ENCODE measurements around the gene DOCK2.
"Not testable (repeated sequence)": the region's sequence is repeated elsewhere in the genome, so short reads cannot be mapped to it uniquely, and the experiment has no call there.

The DOCK2 gene

DNA sequence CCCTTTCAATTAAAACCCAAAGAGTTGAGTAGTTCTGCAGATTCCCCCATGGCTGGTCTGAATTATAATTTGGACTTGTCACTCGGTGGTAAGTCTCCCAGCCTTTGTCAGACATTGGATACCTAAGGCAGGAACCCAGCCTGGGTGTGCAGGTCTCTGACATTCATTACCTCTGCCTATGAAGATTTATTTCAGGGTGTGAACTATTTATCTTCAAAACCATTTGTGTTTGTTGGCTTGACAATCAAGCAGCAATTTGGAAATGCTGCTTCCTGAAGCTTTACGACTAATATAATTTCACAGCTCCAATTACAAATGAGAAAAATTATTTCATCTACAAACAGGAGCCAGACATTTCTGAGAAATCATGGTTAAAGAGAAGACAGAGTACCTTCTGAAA is 160.5 kb downstream of the DOCK2 start:
- no peak for DNase-seq

DNA sequence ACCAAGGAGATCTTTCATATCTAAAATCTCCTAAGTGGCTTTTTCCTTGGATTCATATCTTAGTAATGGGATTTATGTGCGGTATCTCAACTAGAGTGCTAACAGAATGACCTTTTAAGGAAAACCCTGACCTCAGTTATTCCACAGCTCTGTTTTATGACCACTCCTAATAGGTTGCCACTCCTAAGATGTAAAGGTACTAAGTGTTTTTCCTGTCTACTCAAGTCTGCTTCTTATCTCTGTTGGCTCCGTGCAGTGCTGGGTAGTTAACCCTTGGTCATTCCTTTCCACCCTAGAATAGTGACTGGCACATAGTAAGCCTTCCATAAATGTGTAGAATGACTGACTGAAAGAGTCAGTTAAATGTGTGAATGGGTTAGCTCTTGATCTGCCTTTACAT is 161.4 kb downstream of the DOCK2 start:
- DNase-seq = no peak

DNA sequence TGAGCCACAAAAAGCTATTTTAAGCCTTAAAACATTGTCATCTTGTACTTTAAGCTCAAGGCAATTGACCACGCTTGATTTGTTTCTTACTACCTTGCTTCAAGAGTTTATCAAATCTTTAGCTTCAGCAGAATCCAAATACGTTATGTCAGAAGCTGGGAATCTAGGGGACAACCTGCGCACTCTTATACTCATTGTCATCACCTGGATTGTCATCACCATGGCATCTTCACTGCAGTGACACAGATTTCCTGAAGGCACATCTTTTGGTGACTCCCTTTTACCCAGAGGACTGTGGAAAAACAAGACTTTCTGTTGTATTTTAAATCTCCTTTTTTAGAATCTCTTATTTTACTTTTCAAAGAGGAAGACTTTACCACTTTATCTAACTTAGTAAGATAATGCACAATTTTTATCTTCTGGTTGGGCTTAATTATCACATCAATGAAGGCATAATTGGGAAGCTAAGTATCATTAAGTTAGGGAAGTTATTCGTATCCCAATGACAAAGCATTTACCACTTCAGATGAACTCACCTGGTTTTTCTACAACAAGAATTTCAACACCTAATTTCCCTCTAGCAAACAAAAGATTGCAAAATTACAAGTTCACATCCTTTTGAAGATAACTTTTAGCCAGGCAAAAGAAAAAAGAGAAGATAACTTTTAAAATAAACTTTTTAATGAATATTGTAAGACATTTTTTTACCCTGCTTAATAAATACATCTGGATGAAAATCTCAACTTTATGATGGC is 162.0 kb downstream of the DOCK2 start:
- DNase-seq = no peak

DNA sequence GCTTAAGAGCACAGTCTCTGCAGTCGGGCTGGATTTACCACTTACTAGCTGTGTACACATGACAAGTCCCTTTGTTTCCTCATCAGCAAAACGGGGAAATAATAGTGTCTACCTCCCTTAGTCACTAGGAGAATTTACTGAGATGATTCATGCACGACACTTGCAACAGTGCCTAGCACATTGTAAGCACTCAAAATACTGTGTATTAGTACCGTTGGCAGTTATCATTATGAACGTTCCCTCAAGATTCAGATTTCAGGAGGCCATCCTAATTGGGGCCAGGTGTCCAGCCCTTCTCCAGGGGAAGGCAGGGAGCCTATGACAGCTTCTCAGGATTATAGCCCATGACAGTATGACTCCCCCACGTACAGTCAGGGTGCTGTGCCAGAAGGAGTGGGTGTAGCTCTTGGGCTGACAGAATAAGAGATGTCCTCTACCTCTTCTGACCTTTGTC is 164.3 kb downstream of the DOCK2 start:
- DNase-seq = no peak

DNA sequence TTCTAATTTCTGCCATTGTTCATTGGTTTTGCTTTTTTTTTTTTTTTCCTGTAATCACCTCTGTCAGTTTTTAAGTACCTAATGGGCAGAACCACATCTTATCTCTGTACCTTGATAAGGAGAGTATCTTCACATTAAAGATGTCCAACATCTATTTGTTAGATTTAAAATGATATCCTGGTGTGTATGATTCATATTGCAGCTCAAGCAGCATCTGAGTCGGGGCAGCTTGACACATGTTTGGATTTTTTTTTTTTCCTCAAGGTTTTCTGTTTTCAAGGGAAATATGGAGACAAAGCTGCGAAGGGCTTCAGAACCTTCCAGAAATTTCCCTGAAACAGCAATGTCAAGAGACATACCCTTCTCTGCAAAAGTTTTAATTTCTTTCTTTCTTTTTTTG is 164.7 kb downstream of the DOCK2 start:
- DNase-seq = no peak

DNA sequence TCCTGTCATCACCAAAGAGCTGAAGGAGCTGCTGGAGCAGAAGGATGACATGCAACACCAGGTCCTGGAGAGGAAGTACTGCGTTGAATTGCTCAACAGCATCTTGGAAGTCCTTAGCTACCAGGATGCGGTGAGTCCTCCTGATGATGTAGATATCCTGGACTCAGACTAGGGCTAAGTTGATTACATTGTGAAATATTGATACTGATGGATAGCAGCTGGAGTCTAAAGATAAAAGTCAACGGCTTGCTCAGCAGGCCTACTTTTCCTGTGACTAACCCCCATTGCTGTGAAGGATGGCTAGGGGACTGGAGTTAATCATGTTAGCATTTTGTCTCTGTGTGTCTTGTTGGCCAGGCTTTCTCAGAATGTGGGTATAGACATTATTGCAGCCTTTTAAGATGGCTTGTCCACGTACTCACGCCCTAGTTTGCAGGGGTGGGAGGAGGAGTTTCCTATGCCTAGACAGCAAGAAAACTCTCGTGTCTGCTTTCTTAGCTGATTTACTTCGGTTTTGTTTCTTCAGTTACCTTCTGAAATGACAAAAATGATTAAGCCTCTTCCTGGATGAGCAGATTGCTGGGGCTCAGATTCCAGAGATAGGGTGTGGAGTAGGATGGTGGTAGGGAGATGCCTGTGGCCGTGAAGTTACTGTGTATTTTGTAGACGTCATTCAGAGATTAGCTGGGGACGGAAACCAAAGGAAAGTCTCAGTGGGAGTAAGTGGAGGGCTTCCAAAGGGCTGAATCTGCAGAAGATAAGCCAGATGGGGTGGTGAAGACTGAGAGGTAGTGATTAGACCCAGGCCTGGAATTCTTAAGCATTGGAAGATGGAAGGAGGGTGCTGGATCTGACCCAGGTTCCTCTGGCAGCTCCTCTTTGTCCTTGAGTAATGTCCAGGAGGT is 166.3 kb downstream of the DOCK2 start:
- peak; percentile 88 for DNase-seq

DNA sequence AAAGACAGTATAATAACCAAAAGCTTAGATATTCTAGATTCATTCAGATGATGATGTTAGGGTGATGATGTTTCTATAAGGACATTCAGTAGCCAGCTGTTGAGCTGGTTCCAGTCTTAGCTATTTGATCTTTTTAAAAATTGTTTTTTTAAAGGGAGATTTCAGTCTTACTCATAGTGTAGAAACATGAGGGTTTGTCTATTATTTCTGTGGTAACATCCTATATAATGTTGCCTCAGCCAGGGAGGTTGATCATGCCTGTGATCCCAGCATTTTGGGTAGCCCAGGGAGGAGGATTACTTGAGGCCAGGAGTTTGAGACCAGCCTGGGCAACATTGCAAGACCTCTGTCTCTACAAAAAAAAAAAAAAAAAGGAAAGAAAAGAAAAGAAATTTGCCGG is 167.8 kb downstream of the DOCK2 start:
- no peak for DNase-seq

DNA sequence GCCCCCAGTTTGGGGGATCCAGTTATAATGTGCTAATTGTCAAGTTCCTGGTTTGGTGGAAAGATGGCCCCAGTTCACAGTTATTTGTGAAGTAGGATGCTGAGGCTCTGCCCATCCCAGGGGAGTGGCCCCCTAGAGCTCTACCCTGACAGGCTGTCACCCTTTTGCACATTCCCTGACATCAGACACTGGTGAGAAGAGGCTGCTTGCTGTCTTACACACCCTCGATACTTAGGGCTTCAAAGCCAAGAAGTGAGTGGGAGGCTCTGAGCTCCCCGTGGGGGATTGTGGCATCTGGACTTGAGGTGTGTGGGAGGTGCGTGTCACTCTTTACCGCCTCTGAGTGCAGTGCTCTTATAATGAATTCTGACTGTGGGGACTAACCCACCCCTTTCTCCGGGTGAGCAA is 168.5 kb downstream of the DOCK2 start:
- no peak for DNase-seq

DNA sequence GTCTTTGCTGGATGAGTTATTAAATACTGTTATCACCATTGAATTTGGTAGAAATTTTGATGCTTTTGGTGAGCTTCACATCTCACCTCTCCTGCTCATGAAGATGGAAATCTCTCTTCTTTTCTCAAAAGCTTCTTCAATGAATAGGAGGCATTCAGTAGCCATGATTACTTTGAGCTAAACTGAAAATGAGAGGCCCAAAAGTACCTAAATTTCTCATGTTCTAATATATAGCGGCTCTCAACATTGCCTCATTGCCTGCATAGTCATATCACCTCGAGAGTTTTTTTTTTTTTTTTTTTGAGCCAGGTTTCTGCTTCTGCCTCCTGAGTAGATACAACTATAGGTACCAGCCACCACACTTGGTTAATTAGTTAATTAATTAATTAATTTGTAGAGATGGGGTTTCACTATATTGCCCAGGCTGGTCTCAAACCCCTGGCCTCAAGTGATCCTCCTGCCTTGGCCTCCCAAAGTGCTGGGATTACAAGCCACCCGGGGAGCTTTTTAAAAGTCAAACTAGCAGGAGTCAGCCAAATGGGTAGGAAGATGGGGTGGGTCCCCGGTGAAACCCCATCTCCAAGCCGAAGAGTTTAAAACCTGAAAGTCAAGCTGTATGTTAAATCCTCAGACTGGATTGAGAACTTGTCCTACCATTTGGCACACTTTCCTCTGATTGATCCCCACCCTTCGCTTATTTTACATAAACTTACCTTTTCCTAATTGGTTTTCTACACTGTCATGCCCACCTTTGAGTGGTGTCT is 169.0 kb downstream of the DOCK2 start:
- DNase-seq = no peak

DNA sequence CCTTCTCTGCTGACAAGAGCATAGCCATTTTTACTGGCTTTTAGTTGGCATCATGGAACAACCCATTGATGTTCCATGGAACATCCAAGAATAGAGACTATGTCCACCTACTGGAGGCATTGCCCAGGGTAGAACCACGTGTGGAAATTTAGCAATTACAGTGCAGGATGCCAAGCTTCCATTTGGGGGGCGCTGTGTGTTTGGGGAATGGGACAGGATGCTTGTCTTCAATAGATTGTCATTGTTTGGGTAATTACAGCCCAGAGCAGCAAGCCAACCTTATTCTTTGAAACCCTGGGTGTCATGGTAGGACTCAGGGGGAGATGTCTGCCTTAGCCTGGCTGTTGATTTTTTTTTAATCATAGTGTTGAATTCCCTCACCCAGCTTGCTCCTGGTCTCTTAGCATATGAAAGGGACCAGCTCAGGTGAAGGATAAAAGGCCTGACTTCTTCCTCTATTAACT is 171.1 kb downstream of the DOCK2 start:
- no peak for DNase-seq

DNA sequence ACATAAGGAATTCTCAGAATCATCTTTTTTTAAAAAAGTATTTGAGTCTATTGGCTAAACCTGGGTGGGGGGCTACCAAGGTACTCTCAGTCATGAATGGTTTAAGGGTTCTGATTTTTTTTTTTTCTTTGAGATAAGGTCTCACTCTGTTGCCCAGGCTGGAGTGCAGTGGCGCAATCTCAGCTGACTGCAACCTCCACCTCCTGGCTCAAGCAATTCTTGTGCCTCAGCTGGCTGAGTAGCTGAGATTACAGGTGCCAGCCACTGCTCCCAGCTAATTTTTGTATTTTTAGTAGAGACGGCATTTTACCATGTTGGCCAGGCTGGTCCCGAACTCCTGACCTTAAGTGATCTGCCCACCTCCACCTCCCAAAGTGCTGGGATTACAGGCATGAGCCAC is 171.8 kb downstream of the DOCK2 start:
- DNase-seq = not testable (repeated sequence)

DNA sequence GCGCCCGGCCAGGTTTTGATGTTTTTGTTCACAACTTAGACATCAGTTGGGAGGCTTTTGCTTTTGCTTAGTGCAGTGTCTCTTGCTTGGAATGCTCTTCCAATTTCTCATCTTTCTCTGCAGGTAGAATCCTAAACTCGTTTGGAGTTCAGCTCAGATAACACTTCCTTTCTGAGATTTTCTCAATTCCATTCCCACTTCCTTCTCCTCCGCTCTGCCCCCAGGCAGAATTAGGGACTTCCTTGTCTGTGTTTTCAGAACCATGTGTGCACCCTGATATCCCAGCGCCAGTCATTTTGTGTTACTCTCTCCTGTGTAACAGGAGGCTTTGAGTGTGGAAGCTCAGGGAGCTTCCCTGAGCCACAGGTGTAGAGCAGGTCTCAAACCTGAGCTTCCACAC is 172.2 kb downstream of the DOCK2 start:
- no peak for DNase-seq

DNA sequence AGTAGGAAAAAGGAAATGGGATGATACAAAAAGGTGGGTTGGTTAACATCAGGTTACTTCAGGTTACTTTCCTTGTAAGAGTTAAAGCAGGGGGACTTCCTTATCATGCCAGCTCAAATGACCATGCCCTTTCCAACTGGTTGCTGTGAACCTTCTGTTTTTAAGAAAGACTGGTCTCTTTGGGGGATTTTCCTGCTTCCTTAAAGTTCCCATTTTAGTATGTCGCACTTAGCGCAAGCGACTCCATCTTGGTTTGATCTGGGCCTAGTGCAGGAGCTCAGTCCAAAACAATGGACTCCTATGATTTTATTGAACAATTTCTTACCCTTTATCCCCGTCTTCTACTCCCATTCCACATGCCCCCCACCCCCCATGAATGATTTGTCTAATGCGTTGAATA is 173.4 kb downstream of the DOCK2 start:
- DNase-seq = no peak

DNA sequence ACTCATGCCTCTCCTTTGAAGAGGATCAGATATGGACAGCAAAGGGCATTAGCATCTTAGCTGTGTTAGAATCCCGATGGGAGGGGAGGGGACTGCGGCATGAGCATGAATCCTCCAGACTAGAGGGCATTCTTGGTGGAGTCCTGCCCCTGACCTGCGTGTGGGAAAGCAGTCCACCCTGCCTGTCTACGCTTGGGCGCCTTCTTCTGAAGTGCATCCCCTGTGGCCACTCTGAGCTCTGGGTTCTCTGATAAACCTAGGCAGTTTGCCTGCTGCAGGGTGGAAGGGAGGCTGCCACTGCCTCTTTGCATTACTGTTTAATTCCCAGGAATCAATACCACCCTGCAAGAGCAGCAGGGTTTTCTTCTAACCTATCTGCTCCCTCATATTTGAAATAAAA is 173.9 kb downstream of the DOCK2 start:
- DNase-seq = no peak

DNA sequence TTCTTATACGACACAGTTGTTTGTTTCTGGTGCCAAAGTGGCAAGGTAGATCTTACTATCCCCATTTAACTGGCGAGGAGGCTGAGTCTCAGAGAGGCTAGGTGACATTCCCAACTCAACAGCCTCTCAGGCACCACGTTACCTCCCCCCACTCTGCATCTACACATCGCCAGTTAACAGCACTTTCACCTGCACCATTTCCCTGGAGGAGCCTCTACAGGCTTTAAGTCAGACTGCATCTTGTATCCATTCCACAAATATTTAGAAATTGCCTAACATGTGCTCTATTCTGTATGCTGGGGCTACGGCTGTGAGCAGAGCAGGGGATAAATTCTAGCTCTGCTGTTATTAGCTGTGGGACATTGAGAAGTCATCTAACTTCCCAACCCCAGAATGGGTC is 174.6 kb downstream of the DOCK2 start:
- DNase-seq = no peak

DNA sequence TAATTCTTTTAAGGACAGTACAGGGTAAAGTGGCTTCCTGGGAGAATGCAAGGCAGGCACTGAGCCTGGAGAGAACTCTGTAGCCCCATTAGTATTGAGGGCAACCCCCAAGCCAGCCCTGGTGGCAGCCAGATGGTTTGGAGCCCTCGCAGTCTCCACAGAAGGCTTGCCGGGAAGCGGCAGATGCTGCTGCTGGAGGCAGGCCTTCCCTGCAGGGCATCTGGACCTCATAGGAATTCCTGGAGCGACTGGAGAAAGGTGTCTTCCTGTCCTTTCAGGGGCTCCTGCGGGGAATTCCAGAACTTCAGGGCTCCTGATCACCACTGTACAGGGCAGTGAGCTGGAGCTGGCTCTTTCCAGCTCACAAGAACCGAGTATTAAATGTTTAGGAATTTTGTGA is 175.7 kb downstream of the DOCK2 start:
- DNase-seq = no peak

DNA sequence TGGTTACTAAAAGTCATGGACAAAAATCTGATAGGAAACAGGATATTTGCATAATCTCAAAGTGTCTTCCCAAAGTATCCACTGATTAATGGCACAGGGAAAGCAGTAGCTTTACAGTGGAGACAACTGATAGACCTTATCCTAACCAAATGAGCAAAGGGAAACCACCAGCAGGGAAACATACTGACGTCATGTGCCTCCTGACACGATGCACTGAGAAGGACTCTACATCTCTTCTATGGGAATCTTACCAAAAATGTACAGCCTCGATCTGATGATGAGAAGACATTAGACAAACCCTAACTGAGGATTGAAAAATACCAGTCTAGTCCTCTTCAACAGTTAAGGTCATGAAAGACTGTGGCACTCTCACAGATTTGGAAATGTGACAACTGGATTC is 177.0 kb downstream of the DOCK2 start:
- DNase-seq = no peak

DNA sequence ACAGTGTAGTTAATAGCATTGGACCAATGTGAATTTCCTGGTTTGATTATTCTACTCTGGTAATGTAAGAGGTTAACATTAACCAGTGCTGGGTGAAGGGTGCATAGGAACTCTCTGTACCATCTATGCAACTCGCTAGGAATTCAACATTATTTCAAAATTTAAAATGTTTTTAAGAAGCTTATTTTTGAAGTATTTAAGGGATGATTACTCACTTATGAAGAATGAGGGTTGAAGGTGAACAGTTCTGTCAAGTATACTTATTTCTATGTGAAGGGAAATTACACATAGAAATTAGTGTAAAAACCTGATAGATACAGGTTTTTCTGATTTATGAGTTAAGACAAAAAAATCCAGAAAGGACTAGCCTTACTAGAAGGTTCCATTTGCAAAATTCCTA is 177.4 kb downstream of the DOCK2 start:
- no peak for DNase-seq

DNA sequence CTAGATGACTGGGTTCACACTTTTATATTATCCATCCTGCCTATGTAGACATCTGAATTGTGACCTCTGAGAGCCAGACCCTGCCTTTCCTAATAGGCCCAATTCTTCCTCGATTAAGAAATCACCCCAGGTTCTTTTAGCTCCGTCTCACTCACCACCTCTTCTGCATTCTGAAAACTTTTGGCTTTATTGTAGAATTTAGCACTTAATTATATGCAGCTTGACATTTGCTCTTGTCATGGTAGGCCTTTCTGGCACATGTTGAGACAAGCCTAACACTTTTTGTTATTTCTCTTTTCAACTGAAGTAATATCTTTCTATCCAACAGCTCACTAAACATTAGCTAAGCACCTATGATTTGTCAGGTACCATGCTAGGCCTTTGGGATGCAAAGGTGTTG is 180.0 kb downstream of the DOCK2 start:
- no peak for DNase-seq

DNA sequence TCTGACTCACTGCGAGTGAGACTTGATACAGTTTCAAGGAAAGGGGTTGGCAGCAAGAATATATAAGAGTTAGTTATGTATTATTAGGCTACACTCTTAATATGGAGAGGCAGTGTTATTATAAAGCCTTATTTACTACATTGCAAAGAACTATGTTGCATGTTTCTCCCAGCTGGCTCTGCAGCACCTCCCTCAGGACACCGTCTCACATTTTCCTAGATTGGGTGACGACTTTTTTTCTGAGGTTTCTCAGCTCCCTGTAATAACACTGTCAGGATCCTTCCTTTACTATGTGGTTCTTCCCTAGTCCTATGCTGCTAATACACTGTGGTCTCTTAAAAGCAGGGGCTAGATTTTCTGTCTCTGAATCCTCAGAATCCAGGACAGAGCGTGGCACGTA is 189.5 kb downstream of the DOCK2 start:
- DNase-seq = no peak

DNA sequence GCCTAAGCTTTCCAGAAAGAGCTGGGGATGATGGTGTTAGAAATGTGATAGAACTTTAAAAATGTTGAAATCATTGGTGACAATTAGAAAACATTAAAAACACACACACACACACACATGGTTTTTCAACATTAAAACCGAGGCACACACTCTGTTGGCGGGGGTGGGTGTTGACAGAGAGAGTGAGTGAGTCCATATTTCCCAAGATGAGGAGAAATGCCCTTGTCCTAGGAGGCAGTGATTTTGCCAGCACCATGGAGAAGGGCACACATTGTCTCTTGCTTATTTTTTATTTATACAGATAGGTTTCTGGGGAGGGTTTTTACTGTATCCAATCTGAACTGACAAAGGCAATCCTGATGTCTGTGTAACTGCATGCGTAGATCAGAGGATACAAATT is 190.7 kb downstream of the DOCK2 start:
- no peak for DNase-seq

DNA sequence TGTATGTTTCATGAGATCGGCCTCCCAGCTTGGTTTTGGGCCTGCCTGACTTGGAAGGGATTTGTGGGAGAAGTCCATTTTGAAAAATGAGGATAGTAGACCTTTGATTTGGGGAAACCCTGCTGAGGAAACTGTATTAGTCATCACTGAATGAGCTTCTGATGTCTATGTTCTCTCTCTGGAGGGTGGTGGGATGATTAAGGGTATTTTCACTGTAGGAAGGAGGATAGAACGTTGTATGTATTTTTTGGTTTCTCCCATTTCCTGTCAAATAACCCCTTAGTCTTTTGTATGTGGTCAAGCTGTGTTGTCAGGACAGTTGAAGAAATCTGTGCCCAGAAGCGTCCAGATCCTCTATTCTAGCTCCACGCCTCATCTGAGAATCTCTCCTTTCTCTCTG is 191.3 kb downstream of the DOCK2 start:
- DNase-seq = no peak

DNA sequence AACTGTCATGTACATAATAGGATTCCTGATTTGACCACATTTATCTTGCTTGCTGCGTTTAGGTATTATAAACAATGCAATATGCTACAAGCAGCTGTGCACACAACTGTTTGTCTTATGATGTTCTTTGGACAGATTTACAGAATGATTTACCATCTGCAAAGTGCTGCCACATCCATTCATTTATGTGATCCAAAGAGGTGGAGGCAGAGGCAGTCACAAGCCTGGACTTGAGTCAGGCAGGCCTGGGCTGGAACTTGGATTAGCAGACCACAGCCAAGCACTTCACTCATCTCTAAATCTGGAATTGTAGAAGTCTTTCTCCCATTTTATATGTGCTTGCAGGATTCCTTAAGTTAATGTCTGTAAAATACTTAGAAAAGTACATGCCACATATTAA is 194.3 kb downstream of the DOCK2 start:
- DNase-seq = no peak
